ENCODE data around the gene TMEM168. TPM values are rescaled to one million over a fixed set of nuclear protein-coding genes. Genes with fewer than 3 reads are reported as not detected.

TMEM168 gene
- total RNA-seq, 1 experiment from 2014 or later: 13.9 TPM

GRCh38 chr7:112744818-112745217 lies 45.4 kb downstream of the TMEM168 start:
- no peak for DNase-seq
- Mint-ChIP-seq H3K9me3 (no peaks in the 10 kb centered on the region; a peak in 1 of 5 replicates), H3K36me3 (ENCODE audit: insufficient read depth in 1 of 3, low read depth in 3 of 3) (no peaks in the 10 kb centered on the region), H3K4me1 (no peaks in the 10 kb centered on the region), H3K4me3 (no peak overlapping the region), H3K27ac (no peak overlapping the region), H3K27me3 (ENCODE audit: low read depth) (no peaks in the 10 kb centered on the region)
- Histone ChIP-seq H4K91ac (ENCODE audit: insufficient read length, low read depth, low read length) (no peak overlapping the region), H2AK5ac (ENCODE audit: insufficient read length, low read length) (no peak overlapping the region), H2BK12ac (ENCODE audit: insufficient read length, low read depth, low read length) (no peak overlapping the region), H3K9ac (ENCODE audit: extremely low read depth, insufficient read length, low read length) (no peak overlapping the region), H3K79me1 (ENCODE audit: insufficient read depth, low read depth, low read length, poor library complexity, severe bottlenecking) (no peaks in the 10 kb centered on the region), H2BK15ac (ENCODE audit: low read depth, low read length) (no peak overlapping the region), H3K4me1 (ENCODE audit: insufficient read depth, low read length) (no peaks in the 10 kb centered on the region), H4K20me1 (ENCODE audit: control insufficient read depth, insufficient read depth, insufficient read length) (no peaks in the 10 kb centered on the region), H3T11ph (ENCODE audit: low read length) (no peak overlapping the region), H2BK20ac (ENCODE audit: low read depth, low read length, poor library complexity, severe bottlenecking) (no peak overlapping the region), H3K23me2 (ENCODE audit: insufficient read length, low read depth, low read length, poor library complexity, severe bottlenecking) (no peaks in the 10 kb centered on the region), H2BK120ac (ENCODE audit: low read depth, low read length, poor library complexity, severe bottlenecking) (no peak overlapping the region), H4K8ac (replicated peaks; ENCODE audit: insufficient read length, low read depth, low read length) (no peak overlapping the region), H4K5ac (ENCODE audit: insufficient read length, low read depth, low read length) (no peak overlapping the region), H3K9me3 (ENCODE audit: control insufficient read depth, low read depth, low read length) (no peaks in the 10 kb centered on the region), H3K4me2 (ENCODE audit: insufficient read depth, insufficient read length, low read length) (no peak overlapping the region), H3K23ac (ENCODE audit: insufficient read length, low read depth, low read length) (no peak overlapping the region), H2AFZ (ENCODE audit: low read length) (no peak overlapping the region), H3K27ac (ENCODE audit: insufficient read length, low read depth, low read length) (no peak overlapping the region), H3K18ac (ENCODE audit: insufficient read length, low read depth, low read length) (no peak overlapping the region), H3K4ac (ENCODE audit: low read depth, low read length) (no peak overlapping the region), H3K79me2 (ENCODE audit: insufficient read depth, low read length) (no peaks in the 10 kb centered on the region), H3K56ac (ENCODE audit: insufficient read length, low read depth, low read length) (no peak overlapping the region), H2BK5ac (ENCODE audit: insufficient read length, low read length) (no peak overlapping the region), H3K14ac (ENCODE audit: insufficient read depth, low read length) (no peak overlapping the region), H3K27me3 (ENCODE audit: insufficient read depth, low read length) (no peaks in the 10 kb centered on the region)
- no CpG with 5 or more reads among the region's 2 CpGs for WGBS (ENCODE audit: extremely low coverage, insufficient read length, low lambda C conversion rate)
- TF ChIP-seq CTCF (conservative IDR thresholded peaks at IDR 0.05): no peak
